Gastroesophageal sphincter (tissue), 3 donors: Measurements from ENCODE around the gene KRT8.

Source experiments
- CTCF ChIP-seq, 4 experiments: fragments of 200-600 bp in 2 of 4; fragments of 450-650 bp in 2 of 4; sonication (generic) in 1 of 4; IDR thresholded peaks; one replicate each; pipeline ENCODE4 v1.5.1; 2017 to 2019; ENCODE audit warnings: antibody characterized with exemption in 4 of 4, mild to moderate bottlenecking in 2 of 4, moderate library complexity in 2 of 4
- POLR2A ChIP-seq, 2 donors: fragments of 450-650 bp; IDR thresholded peaks; one replicate each; pipeline ENCODE4 v1.6.1; 2017; ENCODE audit warnings: antibody characterized with exemption in 2 of 2, mild to moderate bottlenecking in 2 of 2, moderate library complexity in 1 of 2

GRCh38 chr12:52892974-52893373, 11.9 kb downstream of the KRT8 start:
- TF ChIP-seq POLR2A (IDR thresholded peaks at IDR 0.05) (no peak), CTCF (IDR thresholded peaks at IDR 0.05) (no peak)
